ENCODE data around the gene NTF3.

NTF3 gene

GRCh38 chr12:5509102-5509501, 77.2 kb downstream of the NTF3 start:
- in situ Hi-C loops (cut with MboI; ENCODE audit: low sequenced_read_pairs), result no loop called here

- in situ Hi-C loops (cut with MboI; ENCODE audit: low sequenced_read_pairs), result no loop called here
Observed at GRCh38 chr12:5509557-5509956, 77.6 kb downstream of the NTF3 start.

- in situ Hi-C loops (cut with MboI; ENCODE audit: low sequenced_read_pairs), result no loop called here
Observed at GRCh38 chr12:5510251-5510805, 78.4 kb downstream of the NTF3 start.

- in situ Hi-C loops (cut with MboI; ENCODE audit: low sequenced_read_pairs), result no loop called here
Observed at GRCh38 chr12:5511256-5511643, 79.3 kb downstream of the NTF3 start.

- in situ Hi-C loops (cut with MboI; ENCODE audit: low sequenced_read_pairs), result no loop called here
Observed at GRCh38 chr12:5511644-5512600, 80.0 kb downstream of the NTF3 start.

- in situ Hi-C loops (cut with MboI; ENCODE audit: low sequenced_read_pairs), result no loop called here
Observed at GRCh38 chr12:5512601-5512970, 80.7 kb downstream of the NTF3 start.

- in situ Hi-C loops (cut with MboI; ENCODE audit: low sequenced_read_pairs), result no loop called here
Observed at GRCh38 chr12:5513406-5513805, 81.5 kb downstream of the NTF3 start.

- in situ Hi-C loops (cut with MboI; ENCODE audit: low sequenced_read_pairs), result no loop called here
Observed at GRCh38 chr12:5514016-5514415, 82.1 kb downstream of the NTF3 start.

- in situ Hi-C loops (cut with MboI; ENCODE audit: low sequenced_read_pairs), result no loop called here
Observed at GRCh38 chr12:5514545-5514944, 82.6 kb downstream of the NTF3 start.

GRCh38 chr12:5515458-5515857, 83.5 kb downstream of the NTF3 start:
- in situ Hi-C loops (cut with MboI; ENCODE audit: low sequenced_read_pairs), result no loop called here

- in situ Hi-C loops (cut with MboI; ENCODE audit: low sequenced_read_pairs), result no loop called here
Observed at GRCh38 chr12:5516371-5517241, 84.7 kb downstream of the NTF3 start.

- in situ Hi-C loops (cut with MboI; ENCODE audit: low sequenced_read_pairs), result no loop called here
Observed at GRCh38 chr12:5518584-5519365, 86.9 kb downstream of the NTF3 start.

GRCh38 chr12:5520037-5520436, 88.1 kb downstream of the NTF3 start:
- in situ Hi-C loops (cut with MboI; ENCODE audit: low sequenced_read_pairs), result no loop called here

GRCh38 chr12:5520831-5521230, 88.9 kb downstream of the NTF3 start:
- in situ Hi-C loops (cut with MboI; ENCODE audit: low sequenced_read_pairs), result no loop called here

- in situ Hi-C loops (cut with MboI; ENCODE audit: low sequenced_read_pairs), result no loop called here
Observed at GRCh38 chr12:5521456-5522325, 89.8 kb downstream of the NTF3 start.

GRCh38 chr12:5522432-5523335, 90.8 kb downstream of the NTF3 start:
- in situ Hi-C loops (cut with MboI; ENCODE audit: low sequenced_read_pairs), result no loop called here

GRCh38 chr12:5523396-5524115, 91.6 kb downstream of the NTF3 start:
- in situ Hi-C loops (cut with MboI; ENCODE audit: low sequenced_read_pairs), result no loop called here

GRCh38 chr12:5524116-5524768, 92.3 kb downstream of the NTF3 start:
- in situ Hi-C loops (cut with MboI; ENCODE audit: low sequenced_read_pairs), result no loop called here

All from HL-60/S4 (cell line).